ENCODE data around the gene IGSF21. TPM values are rescaled to one million over a fixed set of nuclear protein-coding genes. Genes with fewer than 3 reads are reported as not detected.

The IGSF21 gene
- total RNA-seq, 1 experiment from 2014 or later, result not detected

- in situ Hi-C loops (cut with HindIII; ENCODE audit: low pct_unique_long_range_greater_than_20kb, low sequenced_read_pairs), result no loop called here
- DNase-seq (ENCODE audit: low read depth, low spot score), result no peak
Measured at GRCh38 chr1:18187054-18187453, 79.5 kb downstream of the IGSF21 start.

GRCh38 chr1:18188820-18189517 is 81.4 kb downstream of the IGSF21 start:
- no peak for DNase-seq (ENCODE audit: low read depth, low spot score)
- in situ Hi-C loops (cut with HindIII; ENCODE audit: low pct_unique_long_range_greater_than_20kb, low sequenced_read_pairs), result no loop called here

- in situ Hi-C loops (cut with HindIII; ENCODE audit: low pct_unique_long_range_greater_than_20kb, low sequenced_read_pairs), result no loop called here
- no peak for DNase-seq (ENCODE audit: low read depth, low spot score)
Measured at GRCh38 chr1:18190598-18190997, 83.0 kb downstream of the IGSF21 start.

GRCh38 chr1:18191037-18191436 is 83.4 kb downstream of the IGSF21 start:
- in situ Hi-C loops (cut with HindIII; ENCODE audit: low pct_unique_long_range_greater_than_20kb, low sequenced_read_pairs), result no loop called here

GRCh38 chr1:18191481-18192155 is 84.0 kb downstream of the IGSF21 start:
- in situ Hi-C loops (cut with HindIII; ENCODE audit: low pct_unique_long_range_greater_than_20kb, low sequenced_read_pairs), result no loop called here
- no peak for DNase-seq (ENCODE audit: low read depth, low spot score)

More at GRCh38 chr1:18191037-18191436, 83.4 kb downstream of the IGSF21 start:
- no peak for DNase-seq (ENCODE audit: low read depth, low spot score)

- no peak for DNase-seq (ENCODE audit: low read depth, low spot score)
- in situ Hi-C loops (cut with HindIII; ENCODE audit: low pct_unique_long_range_greater_than_20kb, low sequenced_read_pairs), result no loop called here
Measured at GRCh38 chr1:18192182-18192581, 84.6 kb downstream of the IGSF21 start.

- in situ Hi-C loops (cut with HindIII; ENCODE audit: low pct_unique_long_range_greater_than_20kb, low sequenced_read_pairs), result no loop called here
- no peak for DNase-seq (ENCODE audit: low read depth, low spot score)
Measured at GRCh38 chr1:18192974-18193373, 85.4 kb downstream of the IGSF21 start.

GRCh38 chr1:18197299-18197698 is 89.7 kb downstream of the IGSF21 start:
- in situ Hi-C loops (cut with HindIII; ENCODE audit: low pct_unique_long_range_greater_than_20kb, low sequenced_read_pairs), result no loop called here
- peak; percentile 8 for DNase-seq (ENCODE audit: low read depth, low spot score)

GRCh38 chr1:18198260-18198659 is 90.7 kb downstream of the IGSF21 start:
- DNase-seq (ENCODE audit: low read depth, low spot score), result no peak
- in situ Hi-C loops (cut with HindIII; ENCODE audit: low pct_unique_long_range_greater_than_20kb, low sequenced_read_pairs), result no loop called here

GRCh38 chr1:18199462-18199861 is 91.9 kb downstream of the IGSF21 start:
- DNase-seq (ENCODE audit: low read depth, low spot score), result no peak
- in situ Hi-C loops (cut with HindIII; ENCODE audit: low pct_unique_long_range_greater_than_20kb, low sequenced_read_pairs), result no loop called here

- in situ Hi-C loops (cut with HindIII; ENCODE audit: low pct_unique_long_range_greater_than_20kb, low sequenced_read_pairs), result no loop called here
- no peak for DNase-seq (ENCODE audit: low read depth, low spot score)
Measured at GRCh38 chr1:18200136-18200717, 92.6 kb downstream of the IGSF21 start.

GRCh38 chr1:18200918-18201317 is 93.3 kb downstream of the IGSF21 start:
- in situ Hi-C loops (cut with HindIII; ENCODE audit: low pct_unique_long_range_greater_than_20kb, low sequenced_read_pairs), result no loop called here

GRCh38 chr1:18201997-18202719 is 94.6 kb downstream of the IGSF21 start:
- in situ Hi-C loops (cut with HindIII; ENCODE audit: low pct_unique_long_range_greater_than_20kb, low sequenced_read_pairs), result no loop called here
- DNase-seq (ENCODE audit: low read depth, low spot score), result no peak

More at GRCh38 chr1:18200918-18201317, 93.3 kb downstream of the IGSF21 start:
- DNase-seq (ENCODE audit: low read depth, low spot score), result no peak

- in situ Hi-C loops (cut with HindIII; ENCODE audit: low pct_unique_long_range_greater_than_20kb, low sequenced_read_pairs), result no loop called here
- no peak for DNase-seq (ENCODE audit: low read depth, low spot score)
Measured at GRCh38 chr1:18203645-18204044, 96.0 kb downstream of the IGSF21 start.

- in situ Hi-C loops (cut with HindIII; ENCODE audit: low pct_unique_long_range_greater_than_20kb, low sequenced_read_pairs), result no loop called here
- no peak for DNase-seq (ENCODE audit: low read depth, low spot score)
Measured at GRCh38 chr1:18204575-18204974, 97.0 kb downstream of the IGSF21 start.

GRCh38 chr1:18205319-18205718 is 97.7 kb downstream of the IGSF21 start:
- in situ Hi-C loops (cut with HindIII; ENCODE audit: low pct_unique_long_range_greater_than_20kb, low sequenced_read_pairs), result no loop called here
- no peak for DNase-seq (ENCODE audit: low read depth, low spot score)

GRCh38 chr1:18211764-18212163 is 104.2 kb downstream of the IGSF21 start:
- in situ Hi-C loops (cut with HindIII; ENCODE audit: low pct_unique_long_range_greater_than_20kb, low sequenced_read_pairs), result no loop called here
- no peak for DNase-seq (ENCODE audit: low read depth, low spot score)

GRCh38 chr1:18217398-18218043 is 109.9 kb downstream of the IGSF21 start:
- in situ Hi-C loops (cut with HindIII; ENCODE audit: low pct_unique_long_range_greater_than_20kb, low sequenced_read_pairs), result no loop called here
- DNase-seq (ENCODE audit: low read depth, low spot score), result peak; percentile 54
